Activated CD4-positive, alpha-beta T cell treated with anti-CD3 and anti-CD28 coated beads, Interleukin-2, amount 50 U/mL, for 4 hours (primary cell): ENCODE results near the gene DZIP3.
A peak's percentile ranks its signal among the peaks of the same experiment; 100 is the strongest.

Experiments used
- DNase-seq, 2 experiments: peaks; one replicate each; pipeline ENCODE4 v3.0.0-alpha.2; 2020

The DZIP3 gene

GRCh38 chr3:108589081-108589997 lies at the start of gene DZIP3, which contains the start of gene CIP2A:
DZIP3 (plus strand) TSS chr3:108589722; CDS start chr3:108605407, 15,685 bp downstream.
CIP2A (minus strand) TSS chr3:108589438; CDS start chr3:108589375, 63 bp downstream.
- peak; percentile 69 to 76 for DNase-seq

- DNase-seq: no peak
Observed at GRCh38 chr3:108546247-108546646, 43.3 kb upstream of the DZIP3 start.

- no peak for DNase-seq
Observed at GRCh38 chr3:108546692-108547091, 42.8 kb upstream of the DZIP3 start.

GRCh38 chr3:108548304-108548703 lies 41.2 kb upstream of the DZIP3 start:
- no peak for DNase-seq

GRCh38 chr3:108548886-108549285 lies 40.6 kb upstream of the DZIP3 start:
- no peak for DNase-seq

- DNase-seq: no peak
Observed at GRCh38 chr3:108552267-108553159, 37.0 kb upstream of the DZIP3 start.

- DNase-seq: no peak
Observed at GRCh38 chr3:108554229-108554628, 35.3 kb upstream of the DZIP3 start.

- no peak for DNase-seq
Observed at GRCh38 chr3:108554913-108555571, 34.5 kb upstream of the DZIP3 start.

GRCh38 chr3:108555966-108556581 lies 33.4 kb upstream of the DZIP3 start:
- no peak for DNase-seq

- DNase-seq: no peak
Observed at GRCh38 chr3:108562565-108562964, 27.0 kb upstream of the DZIP3 start.

- DNase-seq: no peak
Observed at GRCh38 chr3:108564564-108564963, 25.0 kb upstream of the DZIP3 start.

GRCh38 chr3:108565506-108565905 lies 24.0 kb upstream of the DZIP3 start:
- no peak for DNase-seq

- no peak for DNase-seq
Observed at GRCh38 chr3:108566599-108566998, 22.9 kb upstream of the DZIP3 start.

GRCh38 chr3:108569336-108569735 lies 20.2 kb upstream of the DZIP3 start:
- no peak for DNase-seq

- no peak for DNase-seq
Observed at GRCh38 chr3:108578064-108578463, 11.5 kb upstream of the DZIP3 start.

- no peak for DNase-seq
Observed at GRCh38 chr3:108588601-108589000, 921 bp upstream of the DZIP3 start.

GRCh38 chr3:108589998-108590323 lies 439 bp downstream of the DZIP3 start:
- DNase-seq: no peak

- no peak for DNase-seq
Observed at GRCh38 chr3:108590460-108590859, 938 bp downstream of the DZIP3 start.

- DNase-seq: no peak
Observed at GRCh38 chr3:108595321-108595720, 5.8 kb downstream of the DZIP3 start.

- no peak for DNase-seq
Observed at GRCh38 chr3:108598375-108598774, 8.9 kb downstream of the DZIP3 start.

- no peak for DNase-seq
Observed at GRCh38 chr3:108599677-108600409, 10.3 kb downstream of the DZIP3 start.
